ENCODE results near the gene GABPB2.

GABPB2 gene

GRCh38 chr1:151166505-151166956 is 96.0 kb downstream of the GABPB2 start:
- DNase-seq, result no peak

DNA sequence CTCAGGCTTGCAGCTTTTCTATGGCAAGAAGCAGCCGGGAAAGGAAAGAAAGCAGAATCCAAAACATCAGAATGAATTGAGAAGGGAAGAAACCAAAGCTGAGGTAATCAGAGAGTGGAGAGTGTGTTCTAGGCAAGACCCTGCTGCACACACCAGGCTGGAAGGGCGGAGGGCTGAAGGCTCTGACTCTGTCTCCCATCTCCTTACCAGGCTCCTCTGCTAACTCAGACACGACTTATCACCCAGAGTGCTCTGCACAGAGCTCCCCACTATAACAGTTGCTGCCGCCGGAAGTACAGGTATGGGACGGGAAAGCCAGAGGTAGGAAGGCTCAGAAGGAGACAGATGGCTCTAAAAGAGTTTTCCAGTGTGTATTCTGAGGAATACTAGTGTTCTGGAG is 96.6 kb downstream of the GABPB2 start:
- DNase-seq, result no peak

DNA sequence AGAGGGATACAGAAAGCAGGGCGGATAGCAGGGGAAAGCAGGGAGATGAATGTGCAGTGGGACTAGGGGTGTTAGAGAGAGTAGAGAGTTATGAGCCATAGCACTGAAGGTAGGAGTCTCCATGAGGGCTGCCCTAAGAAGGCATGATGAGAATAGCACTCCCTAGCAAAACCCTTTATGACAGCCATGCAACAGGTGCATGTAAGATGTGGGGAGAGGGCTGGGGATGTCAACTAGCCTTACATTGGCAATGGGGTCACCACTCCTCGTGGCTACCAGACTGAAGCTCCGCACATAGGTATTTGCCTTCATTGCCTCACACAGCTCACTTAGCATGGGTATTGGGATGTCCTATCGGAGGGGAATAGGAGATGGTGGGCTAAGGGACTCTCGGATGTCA is 100.6 kb downstream of the GABPB2 start:
- no peak for DNase-seq

All from NCI-H187 (cell line).